GM21360 (cell line): ENCODE measurements around the gene MTFR1L.

Source experiments
- ATAC-seq: cut with Tn5 transposase; IDR thresholded peaks from one replicate; pipeline ENCODE4 v1.9.1; 2021; ENCODE audit warnings: mild to moderate bottlenecking, moderate library complexity; ENCODE audit not compliant: unreplicated experiment

MTFR1L gene

DNA sequence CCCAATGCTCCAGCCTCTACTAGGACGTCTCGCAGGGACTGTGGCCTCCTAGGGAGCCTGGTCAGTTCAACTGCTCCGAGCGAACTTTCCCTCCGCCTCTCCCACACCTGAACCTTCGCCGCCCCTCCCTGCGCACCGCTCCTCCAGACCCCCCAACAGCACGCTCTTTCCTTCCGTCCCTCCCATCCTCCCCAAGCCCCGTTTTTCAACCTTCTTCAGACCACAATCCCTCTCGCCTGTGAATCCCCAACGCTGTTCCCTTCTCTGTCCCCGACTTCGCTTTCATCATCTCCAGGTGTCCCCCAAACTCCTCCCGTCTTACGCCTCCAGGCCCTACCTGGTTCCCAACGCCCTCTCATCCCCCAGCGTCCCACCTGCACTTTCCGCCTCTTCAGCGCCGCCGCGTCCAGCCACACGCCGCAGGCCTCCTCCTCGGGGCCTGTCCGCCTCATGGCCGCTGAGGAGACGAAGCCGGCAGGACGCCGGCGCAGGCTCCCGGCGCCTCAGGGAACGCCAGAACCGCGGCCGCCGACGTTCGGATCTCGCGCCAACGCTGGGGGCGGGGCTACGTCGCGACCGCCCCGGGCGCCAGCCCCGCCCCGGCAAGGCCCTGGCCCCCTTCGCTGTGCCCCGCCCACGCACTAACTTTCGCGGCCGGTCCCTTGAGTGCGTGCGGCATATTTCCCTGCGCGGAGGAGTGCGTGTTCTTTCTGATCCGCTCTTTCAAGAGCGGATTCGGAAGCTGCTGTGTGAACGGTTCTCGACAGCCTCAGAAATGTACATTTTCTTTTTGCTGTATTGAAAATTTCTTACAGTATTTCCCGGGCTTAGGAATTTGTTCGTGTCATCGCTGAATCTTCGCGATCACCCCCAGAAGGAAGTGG, 39.4 kb downstream of the MTFR1L start, which contains the start of gene AUNIP:
Gene AUNIP (minus strand): TSS at position 552 of the 884 bp plus-strand sequence. CDS start 100 bp downstream, at position 452.
- peak; percentile 70 for ATAC-seq

- ATAC-seq = no peak
Observed at GRCh38 chr1:25861316-25862286, 41.8 kb downstream of the MTFR1L start.

- no peak for ATAC-seq
Observed at GRCh38 chr1:25862785-25863485, 43.2 kb downstream of the MTFR1L start.

DNA sequence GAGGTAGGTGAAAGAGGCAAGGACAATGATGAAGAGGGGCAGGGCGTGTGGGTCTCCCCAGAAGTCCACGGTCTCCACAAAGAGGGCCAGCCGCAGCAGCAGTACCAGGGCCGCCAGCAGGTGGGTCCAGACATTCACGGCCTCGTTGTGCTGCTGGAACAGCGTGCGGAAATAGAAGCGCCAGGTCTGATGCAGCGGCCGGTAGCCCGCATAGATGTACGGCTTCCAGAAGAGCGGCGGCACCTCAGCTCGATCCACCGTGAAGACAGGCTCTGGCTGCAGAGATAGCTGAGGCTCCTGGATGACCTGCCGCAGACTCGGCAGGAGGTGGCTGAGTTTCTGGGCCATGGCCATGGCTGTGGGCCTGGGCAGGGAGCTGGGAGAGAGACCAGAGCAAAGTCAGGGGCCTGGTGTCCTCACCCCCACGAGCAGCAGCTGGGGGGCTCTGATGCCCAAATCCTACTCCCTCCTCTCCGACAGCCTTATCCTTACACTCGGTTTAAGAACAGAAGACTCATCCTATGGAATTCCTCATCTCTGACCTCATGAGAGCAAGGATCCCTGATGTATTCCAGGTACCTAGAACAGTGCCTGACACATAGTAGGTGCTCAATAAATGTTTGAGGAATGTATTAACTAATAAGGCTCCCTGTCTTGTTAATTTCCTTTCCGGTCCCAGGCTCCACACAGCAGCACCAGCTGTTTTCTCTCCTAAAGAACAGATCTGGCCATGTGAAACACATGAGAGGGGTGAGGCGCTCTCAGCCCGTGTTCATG, 43.9 kb downstream of the MTFR1L start:
- no peak for ATAC-seq

DNA sequence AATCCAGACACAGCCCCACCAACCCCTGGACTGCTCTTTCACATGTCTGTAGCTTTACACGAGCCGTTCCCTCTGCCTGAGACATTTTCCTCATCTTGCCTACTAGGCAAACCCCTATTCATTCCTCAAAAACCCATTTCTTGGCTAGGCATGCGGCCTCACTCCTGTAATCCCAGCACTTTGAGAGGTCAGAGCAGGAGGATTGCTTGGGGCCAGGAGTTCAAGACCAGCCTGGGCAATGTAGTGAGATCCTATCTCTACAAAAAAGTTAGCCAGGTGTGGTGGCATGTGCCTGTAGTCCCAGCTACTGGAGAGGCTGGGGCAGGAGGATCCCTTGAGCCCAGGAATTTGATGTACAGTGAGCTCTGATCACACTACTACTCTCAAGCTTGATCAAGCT, 44.7 kb downstream of the MTFR1L start:
- ATAC-seq = no peak

GRCh38 chr1:25866288-25866687, 46.5 kb downstream of the MTFR1L start:
- no peak for ATAC-seq

DNA sequence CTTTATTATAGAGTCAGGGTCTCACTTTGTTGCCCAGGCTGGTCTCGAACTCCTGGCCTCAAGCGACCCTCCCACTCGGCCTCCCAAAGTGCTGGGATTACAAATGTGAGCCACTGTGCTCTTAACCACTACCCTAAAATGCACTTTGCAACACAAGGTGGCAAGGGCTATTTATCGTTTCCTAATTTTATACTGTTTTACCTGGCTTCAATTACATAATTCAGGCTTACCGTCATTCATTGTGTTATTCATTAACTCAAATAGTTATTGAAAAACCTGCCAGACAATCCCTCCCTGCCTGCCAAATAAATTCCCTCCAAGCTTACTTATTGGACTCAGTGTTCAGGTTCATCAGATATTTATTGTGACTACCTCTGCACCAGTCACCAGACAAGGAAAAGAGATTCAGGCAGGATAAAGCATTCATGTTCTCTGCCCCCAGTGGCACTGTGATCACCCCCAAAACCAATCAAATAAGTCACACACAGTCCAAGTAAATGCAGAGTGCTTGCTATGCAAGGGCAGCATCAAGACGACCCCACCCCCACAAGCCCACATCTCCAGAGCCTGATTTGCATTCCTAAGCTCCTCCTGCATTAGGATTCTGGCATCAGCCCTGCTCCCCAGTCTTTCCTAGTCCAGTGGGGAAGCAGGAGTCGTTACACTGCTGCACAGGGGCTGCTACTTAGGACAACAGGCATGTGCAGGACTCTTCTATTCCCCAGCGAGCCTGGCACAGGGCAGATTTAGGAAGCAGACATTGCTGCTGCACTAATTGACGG, 47.6 kb downstream of the MTFR1L start:
- no peak for ATAC-seq

GRCh38 chr1:25869909-25870606, 50.3 kb downstream of the MTFR1L start:
- ATAC-seq = no peak

DNA sequence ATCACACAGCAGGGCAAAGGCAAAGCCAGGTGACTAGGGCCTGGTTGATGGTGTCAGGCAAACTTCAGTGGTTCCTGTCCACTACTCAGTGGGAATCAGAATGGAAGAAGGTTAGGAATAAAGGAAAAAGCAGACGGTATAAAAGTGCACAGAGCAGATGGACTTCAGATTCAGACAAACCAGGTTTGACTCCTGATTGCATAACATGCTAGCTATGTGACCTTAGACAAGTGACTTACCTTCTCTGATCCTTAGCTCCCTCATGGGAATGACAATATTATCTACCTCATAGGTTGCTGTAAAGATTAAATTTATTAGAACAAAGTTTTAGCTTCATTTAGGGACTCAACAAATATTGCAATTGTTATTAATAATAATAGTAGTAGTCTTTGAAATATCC, 50.9 kb downstream of the MTFR1L start:
- ATAC-seq = no peak

- ATAC-seq = no peak
Observed at GRCh38 chr1:25871086-25871703, 51.4 kb downstream of the MTFR1L start.

GRCh38 chr1:25871704-25872494, 52.1 kb downstream of the MTFR1L start:
- ATAC-seq = no peak

DNA sequence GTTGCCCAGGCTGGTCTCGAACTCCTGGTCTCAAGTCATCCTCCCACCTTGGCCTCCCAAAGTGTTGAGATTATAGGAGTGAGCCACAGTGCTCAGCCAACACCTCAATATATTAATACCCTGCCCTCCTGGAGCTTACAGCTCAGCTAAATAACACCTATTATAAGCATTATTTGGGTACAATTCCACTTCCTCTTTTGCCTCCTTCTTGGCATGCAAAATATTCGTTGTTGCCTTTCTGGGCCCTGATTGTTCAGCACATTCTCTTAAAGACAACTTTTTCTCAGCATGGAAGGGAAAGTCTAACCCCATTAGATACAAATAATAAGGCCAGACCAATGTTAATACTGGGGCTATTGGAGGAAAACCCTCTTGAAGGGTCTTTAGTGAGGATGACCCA, 53.0 kb downstream of the MTFR1L start:
- no peak for ATAC-seq

DNA sequence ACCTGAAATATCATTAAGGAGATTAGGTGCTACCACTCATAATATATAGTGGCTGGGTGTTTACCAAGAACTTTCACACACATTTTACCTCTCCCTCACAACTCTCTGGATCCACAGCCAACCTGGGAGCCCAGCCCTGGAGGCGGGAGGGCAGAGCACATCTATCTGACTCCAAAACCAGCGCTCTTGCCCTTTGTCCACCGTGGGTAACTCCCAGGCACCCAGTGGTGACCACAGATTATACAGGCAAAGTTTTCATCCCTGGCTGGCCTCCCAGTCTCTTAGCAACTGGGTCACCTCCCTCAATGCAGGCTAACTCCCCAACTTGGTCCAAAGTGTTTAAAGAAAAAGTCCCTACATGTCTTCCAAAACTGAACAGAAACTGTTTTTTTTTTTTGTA, 53.4 kb downstream of the MTFR1L start:
- no peak for ATAC-seq

DNA sequence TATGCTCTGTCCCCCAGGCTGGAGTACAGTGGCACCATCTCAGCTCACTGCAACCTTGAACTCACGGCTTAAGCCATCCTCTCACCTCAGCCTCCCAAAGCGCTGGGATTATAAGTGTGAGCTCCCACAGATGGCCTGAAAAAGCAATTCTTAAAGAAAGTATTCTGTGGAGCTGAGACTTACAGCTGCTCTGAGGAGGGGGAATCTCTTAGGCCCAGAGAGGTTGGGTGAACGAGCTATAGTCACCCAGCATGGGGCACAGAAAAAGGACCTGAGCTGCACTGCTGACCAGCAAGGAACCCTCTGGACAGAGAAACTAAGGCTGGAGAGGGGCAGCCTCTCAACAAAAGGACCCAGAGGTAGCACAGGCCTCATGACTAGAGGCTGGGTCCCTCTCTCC, 54.5 kb downstream of the MTFR1L start:
- no peak for ATAC-seq

GRCh38 chr1:25874635-25875153, 54.9 kb downstream of the MTFR1L start:
- ATAC-seq = no peak

- ATAC-seq = no peak
Observed at GRCh38 chr1:25875154-25875855, 55.6 kb downstream of the MTFR1L start, which contains the start of gene PAQR7. TSS of gene PAQR7 (minus strand) at chr1:25875708. CDS start at chr1:25863839, 11,869 bp downstream.
